ENCODE measurements around the gene CALHM3. TPM values are rescaled to one million over a fixed set of nuclear protein-coding genes. Genes with fewer than 3 reads are reported as not detected.

The CALHM3 gene
- total and polyA plus RNA-seq, 2 donors from 2014 or later: not detected

GRCh38 chr10:103492655-103493261, 13.7 kb upstream of the CALHM3 start:
- FAIRE-seq: no peak
- peaks cover 2% of the 10 kb centered on the region for H3K27me3 ChIP-seq (ENCODE audit: control insufficient read depth, insufficient read depth, low read length)
- no peak overlapping the region for H3K4me3 ChIP-seq (ENCODE audit: low read length in 3 of 3)

GRCh38 chr10:103491729-103492364, 12.8 kb upstream of the CALHM3 start:
- peaks cover 2% of the 10 kb centered on the region for H3K27me3 ChIP-seq (ENCODE audit: control insufficient read depth, insufficient read depth, low read length)
- no peaks in the 10 kb centered on the region for H3K36me3 ChIP-seq (ENCODE audit: control insufficient read depth in 2 of 3, insufficient read depth in 3 of 3, low read length in 3 of 3)
- peak; percentile 74 to 86 (median 80) for DNase-seq
- no peak overlapping the region for H3K27ac ChIP-seq (ENCODE audit: low read depth in 2 of 2, low read length in 2 of 2)
- H3K4me1 ChIP-seq (ENCODE audit: control insufficient read depth in 2 of 3, insufficient read depth in 2 of 3, low read depth in 1 of 3, low read length in 3 of 3): peaks cover 0 to 4% (median 2%) of the 10 kb centered on the region in 3 donors
- H3K9me3 ChIP-seq (ENCODE audit: control insufficient read depth in 2 of 3, insufficient read depth in 1 of 3, low read length in 3 of 3): no peaks in the 10 kb centered on the region
- no peak for FAIRE-seq
- H3K9ac ChIP-seq (ENCODE audit: low read length in 3 of 3): no peak overlapping the region
- no peak for TF ChIP-seq CTCF (IDR thresholded peaks at IDR 0.05; ENCODE audit: borderline replicate concordance, extremely low read depth, insufficient read depth)
- no peak overlapping the region for H3K4me3 ChIP-seq (ENCODE audit: low read length in 3 of 3)
- intact Hi-C loops (cut with DNase I): no loop called here

More at GRCh38 chr10:103492655-103493261, 13.7 kb upstream of the CALHM3 start:
- Histone ChIP-seq H3K9me3 (ENCODE audit: control insufficient read depth in 2 of 3, insufficient read depth in 1 of 3, low read length in 3 of 3) (no peaks in the 10 kb centered on the region), H3K27ac (ENCODE audit: low read depth in 2 of 2, low read length in 2 of 2) (no peak overlapping the region), H3K36me3 (ENCODE audit: control insufficient read depth in 2 of 3, insufficient read depth in 3 of 3, low read length in 3 of 3) (no peaks in the 10 kb centered on the region), H3K4me1 (ENCODE audit: control insufficient read depth in 2 of 3, insufficient read depth in 2 of 3, low read depth in 1 of 3, low read length in 3 of 3) (peaks cover 0 to 4% (median 2%) of the 10 kb centered on the region in 3 donors), H3K9ac (ENCODE audit: low read length in 3 of 3) (no peak overlapping the region)
- no peak for TF ChIP-seq CTCF (IDR thresholded peaks at IDR 0.05; ENCODE audit: borderline replicate concordance, extremely low read depth, insufficient read depth)
- no peak for DNase-seq
- intact Hi-C loops (cut with DNase I): no loop called here

GRCh38 chr10:103490986-103491314, 11.9 kb upstream of the CALHM3 start:
- DNase-seq (no peak), FAIRE-seq (no peak)
- H3K27ac ChIP-seq (ENCODE audit: low read depth in 2 of 2, low read length in 2 of 2): no peak overlapping the region
- TF ChIP-seq CTCF (IDR thresholded peaks at IDR 0.05; ENCODE audit: borderline replicate concordance, extremely low read depth, insufficient read depth): no peak
- peaks cover 0 to 4% (median 2%) of the 10 kb centered on the region in 3 donors for H3K4me1 ChIP-seq (ENCODE audit: control insufficient read depth in 2 of 3, insufficient read depth in 2 of 3, low read depth in 1 of 3, low read length in 3 of 3)
- no peak overlapping the region for H3K9ac ChIP-seq (ENCODE audit: low read length in 3 of 3)
- no peak overlapping the region for H3K4me3 ChIP-seq (ENCODE audit: low read length in 3 of 3)
- intact Hi-C loops (cut with DNase I): no loop called here
- peaks cover 2% of the 10 kb centered on the region for H3K27me3 ChIP-seq (ENCODE audit: control insufficient read depth, insufficient read depth, low read length)
- no peaks in the 10 kb centered on the region for H3K9me3 ChIP-seq (ENCODE audit: control insufficient read depth in 2 of 3, insufficient read depth in 1 of 3, low read length in 3 of 3)
- H3K36me3 ChIP-seq (ENCODE audit: control insufficient read depth in 2 of 3, insufficient read depth in 3 of 3, low read length in 3 of 3): no peaks in the 10 kb centered on the region

Data from kidney (tissue), 14 donors.